Astrocyte (in vitro differentiated cells and primary cell): Measurements from ENCODE around the gene NOCT. TPM values are rescaled to one million over a fixed set of nuclear protein-coding genes. Genes with fewer than 3 reads are reported as not detected.

Experiments used
- DNase-seq: peaks from one replicate; pipeline ENCODE4 v3.0.0-alpha.2; 2010; ENCODE audit warnings: low read depth
- FAIRE-seq: peaks from 2 replicates; lab custom pipeline; 2011; peaks lifted over from hg19 to GRCh38; lab: Jason Lieb, UNC
- H2AFZ ChIP-seq: 2 replicates; pipeline ENCODE4 v1.6.0; 2012; ENCODE audit warnings: low read depth, low read length, inconsistent platforms
- H3K27ac ChIP-seq: 2 replicates; pipeline ENCODE4 v1.5.1; 2011; ENCODE audit warnings: low read depth, low read length, inconsistent platforms
- H3K27me3 ChIP-seq: 2 replicates; pipeline ENCODE4 v1.6.0; 2011; ENCODE audit warnings: low read length, inconsistent platforms; ENCODE audit not compliant: insufficient read depth
- H3K36me3 ChIP-seq: 2 replicates; pipeline ENCODE4 v1.5.1; 2011; ENCODE audit warnings: low read length, inconsistent platforms; ENCODE audit not compliant: insufficient read depth
- H3K4me1 ChIP-seq: 2 replicates; pipeline ENCODE4 v1.5.1; 2011; ENCODE audit warnings: low read length, inconsistent platforms; ENCODE audit not compliant: insufficient read depth
- H3K4me2 ChIP-seq: 2 replicates; pipeline ENCODE4 v1.6.0; 2012; ENCODE audit warnings: low read length, inconsistent platforms
- H3K4me3 ChIP-seq: 2 replicates; pipeline ENCODE4 v1.5.1; 2011; ENCODE audit warnings: low read depth, mild to moderate bottlenecking, low read length, inconsistent platforms; ENCODE audit not compliant: insufficient read depth
- H3K79me2 ChIP-seq: 2 replicates; pipeline ENCODE4 v1.6.0; 2012; ENCODE audit warnings: mild to moderate bottlenecking, low read length, inconsistent platforms; ENCODE audit not compliant: insufficient read depth
- H3K9ac ChIP-seq: 2 replicates; pipeline ENCODE4 v1.6.0; 2012; ENCODE audit warnings: mild to moderate bottlenecking, low read length, inconsistent platforms
- H3K9me3 ChIP-seq: 2 replicates; pipeline ENCODE4 v1.5.1; 2012; ENCODE audit warnings: low read depth, mild to moderate bottlenecking, low read length, inconsistent platforms; ENCODE audit not compliant: insufficient read depth
- H4K20me1 ChIP-seq: 2 replicates; pipeline ENCODE4 v1.6.0; 2012; ENCODE audit warnings: low read length, inconsistent platforms; ENCODE audit not compliant: insufficient read depth
- H3K27ac Mint-ChIP-seq: one replicate; pipeline ENCODE4 v1.8.0; 2021; ENCODE audit warnings: mild to moderate bottlenecking, mixed read lengths; ENCODE audit not compliant: unreplicated experiment
- H3K27me3 Mint-ChIP-seq: one replicate; pipeline ENCODE4 v1.8.0; 2021; ENCODE audit warnings: low read depth, mixed read lengths; ENCODE audit not compliant: unreplicated experiment
- H3K36me3 Mint-ChIP-seq: one replicate; pipeline ENCODE4 v1.8.0; 2021; ENCODE audit warnings: low read depth, mixed read lengths; ENCODE audit not compliant: unreplicated experiment
- H3K4me1 Mint-ChIP-seq: one replicate; pipeline ENCODE4 v1.8.0; 2021; ENCODE audit warnings: low read depth, mixed read lengths; ENCODE audit not compliant: unreplicated experiment
- H3K4me3 Mint-ChIP-seq: one replicate; pipeline ENCODE4 v1.8.0; 2021; ENCODE audit warnings: mild to moderate bottlenecking, moderate library complexity, mixed read lengths; ENCODE audit not compliant: unreplicated experiment
- H3K9me3 Mint-ChIP-seq: one replicate; pipeline ENCODE4 v1.8.0; 2021; ENCODE audit warnings: mild to moderate bottlenecking, mixed read lengths; ENCODE audit not compliant: unreplicated experiment
- EZH2 ChIP-seq: IDR thresholded peaks from 2 replicates; pipeline ENCODE4 v1.6.1; 2012; ENCODE audit warnings: mild to moderate bottlenecking, low read length, inconsistent platforms; ENCODE audit not compliant: insufficient read depth
- total RNA-seq: library from RNA; stranded (reverse); gene quantifications from 2 replicates; pipeline ENCODE4 v1.2.1, GENCODE V29; 2021
- TF ChIP-seq, protein P1 (sequence below): IDR thresholded peaks from 2 replicates; pipeline ENCODE4 v1.5.1; 2011; ENCODE audit warnings: low read depth, mild to moderate bottlenecking, inconsistent platforms, low read length, moderate library complexity; ENCODE audit not compliant: insufficient read depth

The NOCT gene
- total RNA-seq, 1 donor from 2014 or later = 73.6 TPM

DNA sequence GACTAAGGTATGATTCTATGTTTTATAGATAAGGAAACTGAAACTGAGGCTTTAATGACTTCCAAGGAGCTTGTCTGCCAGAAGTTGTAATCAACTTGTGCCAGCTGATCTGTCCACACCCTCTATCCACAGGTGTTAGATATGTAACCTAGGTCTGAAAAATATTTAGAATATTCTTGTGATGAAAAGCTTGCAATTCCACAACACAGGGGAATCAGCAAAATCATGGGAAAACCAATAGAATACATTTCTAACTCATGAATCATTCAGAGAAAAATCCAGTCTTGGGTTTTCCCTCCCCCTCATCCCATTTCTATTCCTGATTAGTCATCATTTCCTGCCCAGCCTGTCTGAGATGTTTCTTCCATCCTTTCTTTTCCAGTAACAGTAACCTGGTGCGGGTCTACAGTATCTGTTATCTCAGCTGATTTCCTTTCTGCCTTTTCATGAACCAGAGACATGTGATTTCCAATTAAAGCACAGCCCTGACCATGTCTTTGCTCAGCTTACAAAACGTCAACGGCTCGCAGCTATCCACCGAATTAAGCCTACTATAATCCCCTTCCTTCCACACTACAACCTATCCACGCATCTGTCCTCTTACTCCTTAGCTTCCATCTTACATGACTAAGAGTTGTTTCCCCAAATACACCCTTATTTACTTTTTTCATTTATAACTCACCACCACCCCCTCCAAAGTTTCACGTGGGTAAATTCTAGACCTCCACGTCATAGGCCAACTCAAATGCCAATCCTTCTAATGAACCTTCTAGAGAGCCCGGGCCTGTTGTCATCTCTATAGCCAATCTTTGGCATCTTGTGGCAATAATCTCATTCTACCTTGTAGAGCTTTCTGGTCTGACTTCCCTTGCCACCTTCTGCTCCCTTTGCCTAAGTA lies 961 bp upstream of the NOCT start:
- DNase-seq (peak; percentile 97), FAIRE-seq (peak; percentile 52)
- Histone ChIP-seq H3K79me2 (peaks cover 40% of the 10 kb centered on the region), H3K27me3 (no peaks in the 10 kb centered on the region), H2AFZ (peak overlapping the region; percentile 50), H3K9me3 (no peaks in the 10 kb centered on the region), H3K4me1 (peaks cover 39% of the 10 kb centered on the region), H3K36me3 (no peaks in the 10 kb centered on the region), H3K9ac (peak overlapping the region; percentile 95), H3K27ac (peak overlapping the region; percentile 100), H4K20me1 (peaks cover 29% of the 10 kb centered on the region), H3K4me2 (peak overlapping the region; percentile 90), H3K4me3 (peak overlapping the region; percentile 86)
- no peaks in the 10 kb centered on the region for H3K36me3 Mint-ChIP-seq
- peak overlapping the region; percentile 88 for H3K4me3 Mint-ChIP-seq
- TF ChIP-seq, protein P1, sequence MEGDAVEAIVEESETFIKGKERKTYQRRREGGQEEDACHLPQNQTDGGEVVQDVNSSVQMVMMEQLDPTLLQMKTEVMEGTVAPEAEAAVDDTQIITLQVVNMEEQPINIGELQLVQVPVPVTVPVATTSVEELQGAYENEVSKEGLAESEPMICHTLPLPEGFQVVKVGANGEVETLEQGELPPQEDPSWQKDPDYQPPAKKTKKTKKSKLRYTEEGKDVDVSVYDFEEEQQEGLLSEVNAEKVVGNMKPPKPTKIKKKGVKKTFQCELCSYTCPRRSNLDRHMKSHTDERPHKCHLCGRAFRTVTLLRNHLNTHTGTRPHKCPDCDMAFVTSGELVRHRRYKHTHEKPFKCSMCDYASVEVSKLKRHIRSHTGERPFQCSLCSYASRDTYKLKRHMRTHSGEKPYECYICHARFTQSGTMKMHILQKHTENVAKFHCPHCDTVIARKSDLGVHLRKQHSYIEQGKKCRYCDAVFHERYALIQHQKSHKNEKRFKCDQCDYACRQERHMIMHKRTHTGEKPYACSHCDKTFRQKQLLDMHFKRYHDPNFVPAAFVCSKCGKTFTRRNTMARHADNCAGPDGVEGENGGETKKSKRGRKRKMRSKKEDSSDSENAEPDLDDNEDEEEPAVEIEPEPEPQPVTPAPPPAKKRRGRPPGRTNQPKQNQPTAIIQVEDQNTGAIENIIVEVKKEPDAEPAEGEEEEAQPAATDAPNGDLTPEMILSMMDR = no peak
- no peak for TF ChIP-seq EZH2
- H3K9me3 Mint-ChIP-seq = no peaks in the 10 kb centered on the region
- H3K27ac Mint-ChIP-seq = peak overlapping the region; percentile 100
- peaks cover 19% of the 10 kb centered on the region for H3K4me1 Mint-ChIP-seq
- H3K27me3 Mint-ChIP-seq = no peaks in the 10 kb centered on the region

DNA sequence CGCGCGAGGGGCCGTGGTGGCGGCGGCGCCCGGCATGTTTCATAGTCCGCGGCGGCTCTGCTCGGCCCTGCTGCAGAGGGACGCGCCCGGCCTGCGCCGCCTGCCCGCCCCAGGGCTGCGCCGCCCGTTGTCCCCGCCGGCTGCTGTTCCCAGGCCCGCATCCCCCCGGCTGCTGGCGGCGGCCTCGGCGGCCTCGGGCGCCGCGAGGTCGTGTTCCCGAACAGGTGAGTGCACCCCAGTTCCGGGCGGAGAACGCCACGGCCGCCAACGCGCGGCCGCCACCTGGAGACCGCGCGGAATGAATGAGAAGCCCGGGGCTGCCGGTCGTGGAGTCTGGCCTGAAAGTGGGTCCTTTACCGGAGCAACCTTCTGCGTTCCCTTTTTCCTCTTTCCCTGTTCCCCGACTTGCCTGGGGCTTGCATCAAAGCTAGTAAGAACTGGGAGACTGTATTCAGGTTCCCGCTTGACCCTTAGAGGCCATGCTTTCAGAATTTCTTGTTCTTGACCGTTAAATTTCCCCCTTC lies 429 bp downstream of the NOCT start:
- peak overlapping the region; percentile 95 for H3K9ac ChIP-seq
- Mint-ChIP-seq H3K36me3 (no peaks in the 10 kb centered on the region), H3K4me1 (peaks cover 27% of the 10 kb centered on the region), H3K27ac (peak overlapping the region; percentile 96), H3K27me3 (no peaks in the 10 kb centered on the region), H3K4me3 (peak overlapping the region; percentile 95), H3K9me3 (no peaks in the 10 kb centered on the region)
- H2AFZ ChIP-seq = no peak overlapping the region
- peaks cover 54% of the 10 kb centered on the region for H3K79me2 ChIP-seq
- H3K27me3 ChIP-seq = no peaks in the 10 kb centered on the region
- DNase-seq = no peak
- peak overlapping the region; percentile 86 for H3K4me3 ChIP-seq
- TF ChIP-seq, protein P1 = no peak
- TF ChIP-seq EZH2 = no peak
- no peaks in the 10 kb centered on the region for H3K9me3 ChIP-seq
- peak overlapping the region; percentile 100 for H3K27ac ChIP-seq
- H3K4me2 ChIP-seq = peak overlapping the region; percentile 90
- H4K20me1 ChIP-seq = peaks cover 43% of the 10 kb centered on the region
- H3K4me1 ChIP-seq = peaks cover 40% of the 10 kb centered on the region
- peaks cover 3% of the 10 kb centered on the region for H3K36me3 ChIP-seq
- FAIRE-seq = no peak
